GM23248 (cell line): ENCODE data around the gene EXD3.

Experiments used
- EZH2 ChIP-seq: fragments of 200-600 bp; sonication (generic); IDR thresholded peaks from 2 replicates; pipeline ENCODE4 v1.6.1; 2018; ENCODE audit warnings: antibody characterized with exemption, mild to moderate bottlenecking; ENCODE audit not compliant: insufficient read depth, poor library complexity, severe bottlenecking
- EZH2phosphoT487 ChIP-seq: fragments of 200-600 bp; sonication (generic); IDR thresholded peaks from 2 replicates; pipeline ENCODE4 v1.6.1; 2018; ENCODE audit warnings: antibody characterized with exemption, moderate library complexity, mild to moderate bottlenecking, low read depth; ENCODE audit not compliant: insufficient read depth

DNA sequence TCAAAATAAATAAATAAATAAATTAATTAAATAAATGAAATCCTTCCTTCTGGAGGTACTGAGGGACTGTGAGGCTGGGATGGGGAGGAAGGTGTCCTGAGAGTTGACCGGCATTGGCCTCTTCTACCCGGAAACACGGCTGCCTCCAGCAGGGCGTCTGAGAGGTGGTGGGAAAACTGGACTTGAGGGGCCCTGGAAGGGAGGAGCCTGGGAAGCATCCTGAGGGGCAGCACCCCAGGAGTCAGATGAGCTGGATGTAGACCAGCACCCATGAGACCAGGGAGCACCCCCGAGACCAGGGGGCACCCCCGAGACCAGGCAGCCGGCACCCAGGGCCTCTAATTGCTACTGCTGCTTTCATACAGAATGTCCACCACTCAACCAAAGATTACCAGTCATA, 44.9 kb upstream of the EXD3 start:
- TF ChIP-seq EZH2 = no peak
- no peak for TF ChIP-seq EZH2phosphoT487
